Endothelial cell of umbilical vein (primary cell): ENCODE data around the gene DNAJA4. TPM values are rescaled to one million over a fixed set of nuclear protein-coding genes. Genes with fewer than 3 reads are reported as not detected.

Experiments
- BruUV-seq: library from RNA; stranded (reverse); fragments of 400-500 nt; replicated peaks from 2 replicates; lab custom pipeline; 2021; lab: Mats Ljungman, UMichigan
- CTCF ChIA-PET: fragments of 300-600, 350-600 bp; sonication (Branson Sonifier 250); formaldehyde crosslinking; loops from one replicate; lab custom pipeline; 2021; ENCODE audit warnings: antibody characterized with exemption, inconsistent platforms; lab: Charles Lee
- POLR2A ChIA-PET: fragments of 300-600, 350-600 bp; sonication (Branson Sonifier 250); formaldehyde crosslinking; loops from one replicate; lab custom pipeline; 2021; ENCODE audit warnings: antibody characterized with exemption, inconsistent platforms; lab: Charles Lee
- DNase-seq: peaks from one replicate; pipeline ENCODE4 v3.0.0-alpha.2; 2011; ENCODE audit warnings: low read depth, low spot score
- FAIRE-seq: peaks from 2 replicates; lab custom pipeline; 2011; peaks lifted over from hg19 to GRCh38; lab: Jason Lieb, UNC
- H2AFZ ChIP-seq: 2 replicates; pipeline ENCODE4 v1.6.0; 2012; ENCODE audit warnings: low read depth, low read length, control low read depth, inconsistent platforms
- H3K27ac ChIP-seq: 2 replicates; pipeline ENCODE4 v1.5.1; 2011; ENCODE audit warnings: low read depth, mild to moderate bottlenecking, control low read depth, low read length, moderate library complexity; ENCODE audit not compliant: insufficient read depth
- H3K27me3 ChIP-seq, 2 experiments: 2 replicates each; pipeline versions ENCODE4 v1.6.0 to v1.6.1; 2011; ENCODE audit warnings: low read length in 2 of 2, mixed read lengths in 1 of 2; ENCODE audit not compliant: control insufficient read depth in 2 of 2, insufficient read depth in 2 of 2
- H3K36me3 ChIP-seq, 2 experiments: 2 replicates in 1 of 2; 3 replicates in 1 of 2; pipeline ENCODE4 v1.5.1; 2011; ENCODE audit warnings: low read length in 2 of 2, mild to moderate bottlenecking in 1 of 2, moderate library complexity in 1 of 2; ENCODE audit not compliant: control insufficient read depth in 2 of 2, insufficient read depth in 2 of 2; ENCODE audit errors: extremely low read depth in 1 of 2
- H3K4me1 ChIP-seq: 3 replicates; pipeline ENCODE4 v1.5.1; 2011; ENCODE audit warnings: mild to moderate bottlenecking, low read length; ENCODE audit not compliant: control insufficient read depth, insufficient read depth; ENCODE audit errors: extremely low read depth
- H3K4me2 ChIP-seq: 2 replicates; pipeline ENCODE4 v1.6.1; 2011; ENCODE audit warnings: low read length, control low read depth, mixed read lengths; ENCODE audit not compliant: insufficient read depth
- H3K4me3 ChIP-seq, 3 experiments: fragments of 200-600 bp in 1 of 3; sonication (generic), shearing (Covaris generic) in 1 of 3; replicated peaks in 1 of 3; 2 replicates each; pipeline ENCODE4 v1.5.1; 2011 to 2016; ENCODE audit warnings: control low read depth in 3 of 3, low read length in 3 of 3, mild to moderate bottlenecking in 2 of 3, inconsistent platforms in 1 of 3, low read depth in 1 of 3, moderate library complexity in 1 of 3; ENCODE audit not compliant: insufficient read depth in 1 of 3
- H3K79me2 ChIP-seq: 2 replicates; pipeline ENCODE4 v1.6.0; 2012; ENCODE audit warnings: low read length, inconsistent platforms; ENCODE audit not compliant: control insufficient read depth, insufficient read depth
- H3K9ac ChIP-seq: replicated peaks from 2 replicates; pipeline ENCODE3; 2011; ENCODE audit warnings: low read length, control low read depth; ENCODE audit not compliant: insufficient read depth; ENCODE audit errors: extremely low read depth
- H3K9me1 ChIP-seq: replicated peaks from 3 replicates; pipeline ENCODE4 v1.6.0; 2011; ENCODE audit warnings: mild to moderate bottlenecking, low read length; ENCODE audit not compliant: control insufficient read depth, insufficient read depth; ENCODE audit errors: extremely low read depth
- H3K9me3 ChIP-seq: replicated peaks from 2 replicates; pipeline ENCODE4 v1.5.1; 2012; ENCODE audit warnings: low read length, inconsistent platforms; ENCODE audit not compliant: control insufficient read depth, insufficient read depth
- H4K20me1 ChIP-seq: replicated peaks from 2 replicates; pipeline ENCODE3; 2011; ENCODE audit warnings: mild to moderate bottlenecking, low read length; ENCODE audit not compliant: control insufficient read depth, insufficient read depth; ENCODE audit errors: extremely low read depth
- CTCF ChIP-seq, 2 donors: IDR thresholded peaks; 1 replicate in 1 of 2; 2 replicates in 1 of 2; pipeline ENCODE4 v1.5.1; 2011; ENCODE audit warnings: low read length in 2 of 2, mild to moderate bottlenecking in 2 of 2, moderate library complexity in 2 of 2, control low read depth in 1 of 2, inconsistent platforms in 1 of 2, low read depth in 1 of 2; ENCODE audit not compliant: insufficient read depth in 1 of 2; ENCODE audit errors: extremely low read depth in 1 of 2
- EZH2 ChIP-seq: IDR thresholded peaks from 2 replicates; pipeline ENCODE4 v1.6.1; 2012; ENCODE audit warnings: borderline replicate concordance, low read depth, mild to moderate bottlenecking, moderate library complexity, low read length, inconsistent platforms; ENCODE audit not compliant: severe bottlenecking
- FOS ChIP-seq: IDR thresholded peaks from 2 replicates; pipeline ENCODE4 v1.6.1; 2011; ENCODE audit warnings: mild to moderate bottlenecking, low read length, moderate library complexity, borderline replicate concordance; ENCODE audit not compliant: insufficient read depth
- GATA2 ChIP-seq: IDR thresholded peaks from 2 replicates; pipeline ENCODE4 v1.7.0; 2011; ENCODE audit warnings: low read depth, mild to moderate bottlenecking, moderate library complexity, mixed read lengths, low read length; ENCODE audit not compliant: insufficient read length, insufficient read depth
- JUN ChIP-seq: IDR thresholded peaks from 2 replicates; pipeline ENCODE4 v1.6.1; 2011; ENCODE audit warnings: borderline replicate concordance, low read depth; ENCODE audit not compliant: insufficient read length, insufficient read depth
- MAX ChIP-seq: IDR thresholded peaks from 2 replicates; pipeline ENCODE4 v1.6.1; 2011; ENCODE audit not compliant: insufficient read depth, insufficient read length
- MYC ChIP-seq: IDR thresholded peaks from one replicate; pipeline ENCODE4 v1.6.1; 2011; ENCODE audit warnings: mild to moderate bottlenecking, low read depth, low read length
- POLR2A ChIP-seq: IDR thresholded peaks from 2 replicates; pipeline ENCODE4 v1.6.1; 2012; ENCODE audit warnings: low read depth, mild to moderate bottlenecking, control low read depth, low read length
- POLR2AphosphoS5 ChIP-seq: IDR thresholded peaks from 2 replicates; pipeline ENCODE4 v1.6.1; 2012; ENCODE audit warnings: low read depth, mild to moderate bottlenecking, control low read depth, low read length, moderate library complexity; ENCODE audit not compliant: insufficient read depth
- dilution Hi-C: fragments of 300-500 bp; cut with MboI; formaldehyde crosslinking; loops from one replicate; pipeline ENCODE4 v1.15.0; 2019; ENCODE audit warnings: low sequenced_read_pairs; ENCODE audit not compliant: extremely low pct_ligation_motif_present
- intact Hi-C: fragments of 100-400 bp; cut with micrococcal nuclease; formaldehyde crosslinking; loops from one replicate; pipeline ENCODE4 v1.10.0; 2022
- polyA plus RNA-seq, 4 experiments: library from polyadenylated mRNA; depleted of rRNA in 3 of 4; stranded (reverse) in 3 of 4; unstranded in 1 of 4; fragments of >200 nt; gene quantifications; 2 replicates each; pipeline versions ENCODE4 v1.2.1 to v1.2.3, GENCODE V29; 2011 to 2012; ENCODE audit warnings: missing spikeins in 1 of 4
- total RNA-seq: library from RNA; stranded (reverse); gene quantifications from 2 replicates; pipeline ENCODE4 v1.2.3, GENCODE V29; 2021

Gene DNAJA4
- total and polyA plus RNA-seq, 2 donors (not counting 3 experiments of a cell fraction or from before 2014, with no cell fraction given), result 17.3 to 21.3 TPM

GRCh38 chr15:78276064-78276943, 11.9 kb downstream of the DNAJA4 start:
- Histone ChIP-seq H2AFZ (no peak overlapping the region), H3K9me3 (no peaks in the 10 kb centered on the region), H3K36me3 (peaks cover 8 to 13% of the 10 kb centered on the region in 2 experiments), H3K9ac (no peak overlapping the region), H3K27me3 (no peaks in the 10 kb centered on the region), H3K4me3 (no peak overlapping the region), H3K79me2 (no peaks in the 10 kb centered on the region), H3K27ac (no peak overlapping the region), H3K9me1 (no peaks in the 10 kb centered on the region), H4K20me1 (no peaks in the 10 kb centered on the region), H3K4me1 (no peaks in the 10 kb centered on the region), H3K4me2 (no peak overlapping the region)
- DNase-seq, result no peak
- dilution Hi-C loops (no loop called here), intact Hi-C loops (no loop called here)
- no peak for FAIRE-seq
- no peak for TF ChIP-seq POLR2AphosphoS5
- no peak for TF ChIP-seq JUN
- TF ChIP-seq CTCF (IDR thresholded peaks at IDR 0.05; ENCODE audit: extremely low read depth in 1 of 2, insufficient read depth in 1 of 2, low read depth in 1 of 2, low read length in 2 of 2), result no peak
- no peak for TF ChIP-seq GATA2
- no peak for TF ChIP-seq FOS
- TF ChIP-seq POLR2A, result no peak
- no peak for TF ChIP-seq MAX
- no peak for TF ChIP-seq MYC
- TF ChIP-seq EZH2, result no peak
- CTCF ChIA-PET, result interaction anchor here (0.9 kb wide), 1 partner anchor 11 kb away, joined by 3 read pairs; no protein-coding TSS in a partner anchor
- POLR2A ChIA-PET, result no interaction called here
- BruUV-seq, result no TSS peak
